HL-60 (cell line): ENCODE measurements around the gene MRAS.

ENCODE experiments used
- CTCF ChIP-seq: IDR thresholded peaks from one replicate; pipeline ENCODE4 v1.5.1; 2011; ENCODE audit warnings: low read length, control low read depth, inconsistent platforms; ENCODE audit not compliant: insufficient read depth
- POLR2AphosphoS5 ChIP-seq: IDR thresholded peaks from 2 replicates; pipeline ENCODE4 v1.6.1; 2012; ENCODE audit warnings: low read depth
- SPI1 ChIP-seq: IDR thresholded peaks from 2 replicates; pipeline ENCODE4 v1.6.1; 2012; ENCODE audit warnings: low read depth, mild to moderate bottlenecking, borderline replicate concordance

GRCh38 chr3:138441256-138441655 is 92.9 kb downstream of the MRAS start:
- TF ChIP-seq POLR2AphosphoS5 (no peak), CTCF (no peak), SPI1 (no peak)
